Astrocyte of the spinal cord (primary cell): Measurements from ENCODE around the gene DCLK1.

Experiments
- DNase-seq: peaks from one replicate; pipeline ENCODE4 v3.0.0; 2011; ENCODE audit warnings: low read depth, low spot score
- H3K4me3 ChIP-seq: 2 replicates; pipeline ENCODE4 v1.5.1; 2011; ENCODE audit warnings: low read depth, mild to moderate bottlenecking, low read length, moderate library complexity
- in situ Hi-C: cut with HindIII; loops from 2 replicates; pipeline ENCODE4 v1.10.0; 2017; ENCODE audit warnings: low sequenced_read_pairs
- TF ChIP-seq, protein P1 (sequence below): IDR thresholded peaks from 2 replicates; pipeline ENCODE4 v1.5.1; 2012; ENCODE audit warnings: low read depth, mild to moderate bottlenecking, low read length, inconsistent platforms

The DCLK1 gene

GRCh38 chr13:35956074-35956473 is 175.1 kb downstream of the DCLK1 start:
- no peak for DNase-seq
- H3K4me3 ChIP-seq = no peak overlapping the region
- in situ Hi-C loops = no loop called here
- TF ChIP-seq, protein P1, sequence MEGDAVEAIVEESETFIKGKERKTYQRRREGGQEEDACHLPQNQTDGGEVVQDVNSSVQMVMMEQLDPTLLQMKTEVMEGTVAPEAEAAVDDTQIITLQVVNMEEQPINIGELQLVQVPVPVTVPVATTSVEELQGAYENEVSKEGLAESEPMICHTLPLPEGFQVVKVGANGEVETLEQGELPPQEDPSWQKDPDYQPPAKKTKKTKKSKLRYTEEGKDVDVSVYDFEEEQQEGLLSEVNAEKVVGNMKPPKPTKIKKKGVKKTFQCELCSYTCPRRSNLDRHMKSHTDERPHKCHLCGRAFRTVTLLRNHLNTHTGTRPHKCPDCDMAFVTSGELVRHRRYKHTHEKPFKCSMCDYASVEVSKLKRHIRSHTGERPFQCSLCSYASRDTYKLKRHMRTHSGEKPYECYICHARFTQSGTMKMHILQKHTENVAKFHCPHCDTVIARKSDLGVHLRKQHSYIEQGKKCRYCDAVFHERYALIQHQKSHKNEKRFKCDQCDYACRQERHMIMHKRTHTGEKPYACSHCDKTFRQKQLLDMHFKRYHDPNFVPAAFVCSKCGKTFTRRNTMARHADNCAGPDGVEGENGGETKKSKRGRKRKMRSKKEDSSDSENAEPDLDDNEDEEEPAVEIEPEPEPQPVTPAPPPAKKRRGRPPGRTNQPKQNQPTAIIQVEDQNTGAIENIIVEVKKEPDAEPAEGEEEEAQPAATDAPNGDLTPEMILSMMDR = no peak

DNA sequence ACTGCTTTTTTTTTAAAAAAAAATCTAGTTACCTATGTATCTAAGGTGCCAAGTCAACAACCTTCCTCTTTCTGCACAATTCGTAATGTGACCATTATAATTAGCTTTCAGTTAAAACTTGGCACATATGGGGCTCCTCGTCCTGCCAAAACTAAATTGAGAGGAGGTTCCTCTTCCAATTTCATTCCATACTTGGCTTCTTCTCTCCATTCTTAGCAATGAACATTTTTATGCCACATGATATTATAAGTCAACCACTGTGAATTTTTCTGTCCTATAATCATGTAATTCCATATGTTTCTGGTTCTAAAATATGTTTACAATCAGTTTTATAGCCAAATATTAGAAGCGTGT is 177.0 kb downstream of the DCLK1 start:
- TF ChIP-seq, protein P1 = no peak
- no peak for DNase-seq
- in situ Hi-C loops = no loop called here
- no peak overlapping the region for H3K4me3 ChIP-seq

- TF ChIP-seq, protein P1 = peak; percentile 77
- in situ Hi-C loops = no loop called here
- H3K4me3 ChIP-seq = peak overlapping the region; percentile 26
- peak; percentile 91 for DNase-seq
Measured at GRCh38 chr13:35953537-35954206, 177.5 kb downstream of the DCLK1 start.

DNA sequence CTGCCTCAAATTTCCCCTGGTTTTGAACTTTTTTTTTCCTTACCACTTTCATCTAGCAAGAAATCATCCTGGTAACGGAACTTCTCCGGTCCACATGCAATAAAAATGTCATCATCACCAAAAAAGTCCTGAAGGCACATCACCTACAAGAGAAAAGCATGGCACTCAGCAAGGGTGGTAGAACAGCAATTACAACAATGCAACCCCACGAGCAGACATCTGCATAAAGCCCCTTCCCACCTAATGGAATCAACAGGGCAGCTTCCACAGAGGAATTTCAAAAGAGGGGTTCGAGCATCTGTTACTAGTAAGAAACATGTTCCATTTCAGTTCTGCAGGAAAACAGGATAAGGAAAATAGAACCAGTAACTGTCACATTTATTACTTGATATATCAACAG is 183.9 kb downstream of the DCLK1 start:
- H3K4me3 ChIP-seq = no peak overlapping the region
- in situ Hi-C loops = no loop called here
- TF ChIP-seq, protein P1 = no peak
- no peak for DNase-seq

GRCh38 chr13:35945368-35945767 is 185.8 kb downstream of the DCLK1 start:
- no peak for DNase-seq
- TF ChIP-seq, protein P1 = no peak
- in situ Hi-C loops = no loop called here
- H3K4me3 ChIP-seq = no peak overlapping the region

GRCh38 chr13:35941374-35941773 is 189.8 kb downstream of the DCLK1 start:
- TF ChIP-seq, protein P1 = no peak
- H3K4me3 ChIP-seq = no peak overlapping the region

More at GRCh38 chr13:35941374-35941773, 189.8 kb downstream of the DCLK1 start:
- DNase-seq = no peak
- in situ Hi-C loops = no loop called here
